SH-SY5Y (cell line): ENCODE data around the gene F10.

Experiments used
- GATA2 ChIP-seq: IDR thresholded peaks from 2 replicates; pipeline ENCODE4 v1.6.1; 2011; ENCODE audit warnings: mild to moderate bottlenecking, low read depth, low read length
- GATA3 ChIP-seq: IDR thresholded peaks from 2 replicates; pipeline ENCODE4 v1.6.1; 2011; ENCODE audit warnings: low read depth, mild to moderate bottlenecking, low read length, moderate library complexity

GRCh38 chr13:113114511-113115362 lies 7.9 kb upstream of the F10 start:
- TF ChIP-seq GATA2 (no peak), GATA3 (no peak)
